HepG2 (cell line): ENCODE measurements around the gene COX7C. TPM values are rescaled to one million over a fixed set of nuclear protein-coding genes. Genes with fewer than 3 reads are reported as not detected.

Experiments
- AGO1 ChIP-seq: fragments of 200-400 bp; formaldehyde crosslinking; IDR thresholded peaks from 2 replicates; pipeline ENCODE4 v1.6.1; 2017; ENCODE audit warnings: mild to moderate bottlenecking, low read depth, low read length, moderate library complexity; ENCODE audit not compliant: poor library complexity, severe bottlenecking
- GABPA ChIP-seq, 2 experiments: IDR thresholded peaks; 2 replicates each; pipeline ENCODE4 v1.6.1; 2011 to 2016; ENCODE audit warnings: low read depth in 2 of 2, low read length in 1 of 2, missing biosample characterization in 1 of 2, missing genetic modification characterization in 1 of 2
- HNRNPLL ChIP-seq: fragments of 200-400 bp; formaldehyde crosslinking; IDR thresholded peaks from 2 replicates; pipeline ENCODE4 v1.6.1; 2017; ENCODE audit warnings: mild to moderate bottlenecking, low read depth, low read length; ENCODE audit not compliant: poor library complexity, severe bottlenecking
- PRDM15 ChIP-seq: sonication (generic); formaldehyde crosslinking; IDR thresholded peaks from 2 replicates; pipeline ENCODE4 v1.4.0; 2020; ENCODE audit warnings: missing genetic modification reagents
- RERE ChIP-seq: IDR thresholded peaks from 2 replicates; pipeline ENCODE4 v1.6.1; 2016; ENCODE audit warnings: low read depth, missing genetic modification reagents, missing compliant biosample characterization
- RFX3 ChIP-seq: IDR thresholded peaks from 2 replicates; pipeline ENCODE4 v1.6.1; 2016; ENCODE audit warnings: missing biosample characterization, missing genetic modification reagents
- SETDB1 ChIP-seq: sonication (generic); formaldehyde crosslinking; IDR thresholded peaks from 2 replicates; pipeline ENCODE4 v1.5.1; 2020; ENCODE audit warnings: missing genetic modification reagents, mild to moderate bottlenecking, borderline replicate concordance
- SNAPC2 ChIP-seq: sonication (generic); formaldehyde crosslinking; IDR thresholded peaks from 2 replicates; pipeline ENCODE4 v1.8.1; 2022; ENCODE audit warnings: mild to moderate bottlenecking, missing genetic modification reagents
- TIGD3 ChIP-seq: sonication (generic); formaldehyde crosslinking; IDR thresholded peaks from 2 replicates; pipeline ENCODE4 v1.5.1; 2020; ENCODE audit warnings: mild to moderate bottlenecking, missing genetic modification reagents, borderline replicate concordance
- ZBTB1 ChIP-seq: sonication (generic); formaldehyde crosslinking; IDR thresholded peaks from 2 replicates; pipeline ENCODE4 v1.4.0; 2020; ENCODE audit warnings: missing genetic modification reagents, borderline replicate concordance
- ZFP82 ChIP-seq: sonication (generic); formaldehyde crosslinking; IDR thresholded peaks from 2 replicates; pipeline ENCODE4 v1.5.1; 2020; ENCODE audit warnings: mild to moderate bottlenecking, missing genetic modification reagents, borderline replicate concordance
- ZNF224 ChIP-seq: sonication (generic); formaldehyde crosslinking; IDR thresholded peaks from 2 replicates; pipeline ENCODE4 v1.5.0; 2020; ENCODE audit warnings: mild to moderate bottlenecking, missing genetic modification reagents
- ZNF232 ChIP-seq: sonication (generic); formaldehyde crosslinking; IDR thresholded peaks from 2 replicates; pipeline ENCODE4 v1.4.0; 2020; ENCODE audit warnings: missing genetic modification reagents, borderline replicate concordance
- ZNF382 ChIP-seq: sonication (generic); formaldehyde crosslinking; IDR thresholded peaks from 2 replicates; pipeline ENCODE4 v1.5.0; 2020; ENCODE audit warnings: missing genetic modification reagents, mild to moderate bottlenecking, borderline replicate concordance
- ZNF383 ChIP-seq: sonication (generic); formaldehyde crosslinking; IDR thresholded peaks from 2 replicates; pipeline ENCODE4 v1.4.0; 2020; ENCODE audit warnings: missing genetic modification reagents, mild to moderate bottlenecking, borderline replicate concordance
- ZNF589 ChIP-seq: sonication (generic); formaldehyde crosslinking; conservative IDR thresholded peaks from 2 replicates; pipeline ENCODE4 v1.8.0; 2022; ENCODE audit warnings: mild to moderate bottlenecking, moderate library complexity, missing genetic modification reagents
- ZNF720 ChIP-seq: sonication (generic); formaldehyde crosslinking; IDR thresholded peaks from 2 replicates; pipeline ENCODE4 v1.4.0; 2020; ENCODE audit warnings: missing genetic modification reagents
- polyA plus RNA-seq, 8 experiments: library from polyadenylated mRNA; depleted of rRNA in 3 of 8; stranded (reverse) in 7 of 8; unstranded in 1 of 8; fragments of >200 nt; fragmentation: Illumina TruSeq in 4 of 8; extraction: Trizol in 4 of 8; gene quantifications; 2 replicates each; pipeline versions ENCODE4 v1.2.1 to v1.2.3, GENCODE V29; 2011 to 2016; ENCODE audit warnings: low read depth in 4 of 8, missing spikeins in 1 of 8, mixed read lengths in 1 of 8; ENCODE audit not compliant: insufficient read depth in 1 of 8
- total RNA-seq, 5 experiments: library from RNA; depleted of rRNA; stranded (reverse); fragments of >200 nt; fragmentation: Illumina TruSeq; extraction: Trizol; gene quantifications; 2 replicates each; pipeline ENCODE4 v1.2.3, GENCODE V29; 2016; ENCODE audit warnings: low read depth in 1 of 5

The COX7C gene
- total and polyA plus RNA-seq, 2 of the 13 experiments (the other 11 are each of a cell fraction or from before 2014, with no cell fraction given) = 538 to 635 TPM

- no peak for TF ChIP-seq ZFP82 (CRISPR knock-in tag)
- no peak for TF ChIP-seq SETDB1 (CRISPR knock-in tag)
- TF ChIP-seq ZNF232 (CRISPR knock-in tag) = no peak
- no peak for TF ChIP-seq ZNF383
- peak; percentile 29; the same call in 1 of the 2 replicates for TF ChIP-seq ZNF224
- TF ChIP-seq ZBTB1 (CRISPR knock-in tag) = no peak
- no peak for TF ChIP-seq RFX3 (CRISPR knock-in tag)
- TF ChIP-seq ZNF382 (CRISPR knock-in tag) = no peak
- TF ChIP-seq ZNF720 = no peak
- peak; percentile 76 for TF ChIP-seq GABPA (IDR thresholded peaks at IDR 0.05; ENCODE audit: low read depth, low read length)
- peak; percentile 97 for TF ChIP-seq GABPA (CRISPR knock-in tag; IDR thresholded peaks at IDR 0.05; ENCODE audit: low read depth)
- no peak for TF ChIP-seq ZNF589 (CRISPR knock-in tag)
- no peak for TF ChIP-seq TIGD3
- no peak for TF ChIP-seq SNAPC2
- TF ChIP-seq RERE (CRISPR knock-in tag) = 0 out of 2 replicates have a peak, but pooled peaks have one; percentile 18
- TF ChIP-seq HNRNPLL = peak; percentile 18
- TF ChIP-seq AGO1 = no peak
- TF ChIP-seq PRDM15 = no peak
Observed at GRCh38 chr5:86617756-86618576, at the start of gene COX7C (continued).
